Dendritic cell treated with granulocyte-macrophage colony-stimulating factor and Interleukin-4, amounts not matched to agents 40 ng/mL and 50 ng/mL, for 4 days (primary cell): ENCODE data around the gene CWC27.
A peak's percentile ranks its signal among the peaks of the same experiment; 100 is the strongest.

Experiments
- H3K27ac Mint-ChIP-seq: one replicate; pipeline ENCODE4 v1.8.0; 2022; ENCODE audit warnings: mild to moderate bottlenecking, mixed read lengths
- H3K27me3 Mint-ChIP-seq: one replicate; pipeline ENCODE4 v1.8.0; 2022; ENCODE audit warnings: mild to moderate bottlenecking, mixed read lengths
- H3K36me3 Mint-ChIP-seq: one replicate; pipeline ENCODE4 v1.8.0; 2022; ENCODE audit warnings: low read depth, mixed read lengths
- H3K4me1 Mint-ChIP-seq: one replicate; pipeline ENCODE4 v1.8.0; 2022; ENCODE audit warnings: low read depth, mixed read lengths
- H3K4me3 Mint-ChIP-seq: one replicate; pipeline ENCODE4 v1.8.0; 2022; ENCODE audit warnings: mild to moderate bottlenecking, moderate library complexity, mixed read lengths
- H3K9me3 Mint-ChIP-seq: one replicate; pipeline ENCODE4 v1.8.0; 2022; ENCODE audit warnings: mixed read lengths
- intact Hi-C: fragments of 100-400 bp; cut with micrococcal nuclease; formaldehyde crosslinking; loops from one replicate; pipeline ENCODE4 v1.15.0; 2022

Gene CWC27

GRCh38 chr5:64766941-64767340, 1.8 kb upstream of the CWC27 start:
- intact Hi-C loops: loop anchor here (5.0 kb wide), 1 partner anchor 270 kb away; no protein-coding TSS in a partner anchor
- Mint-ChIP-seq H3K4me3 (peak overlapping the region; percentile 59), H3K36me3 (peaks cover 39% of the 10 kb centered on the region), H3K4me1 (peaks cover 42% of the 10 kb centered on the region), H3K27ac (peak overlapping the region; percentile 14), H3K9me3 (no peaks in the 10 kb centered on the region), H3K27me3 (no peaks in the 10 kb centered on the region)

GRCh38 chr5:64767959-64768357, 772 bp upstream of the CWC27 start:
- intact Hi-C loops: loop anchor here (2.0 to 5.0 kb wide), 2 partner anchors 269 to 857 kb away; partner anchors contain the start of genes SHLD3, TRAPPC13 and TRIM23
- Mint-ChIP-seq H3K4me3 (peak overlapping the region; percentile 95), H3K27ac (peak overlapping the region; percentile 96)

GRCh38 chr5:64769855-64770254, 1.1 kb downstream of the CWC27 start:
- peaks cover 46% of the 10 kb centered on the region for H3K4me1 Mint-ChIP-seq
- intact Hi-C loops: loop anchor here (2.0 to 5.0 kb wide), 2 partner anchors 267 to 855 kb away; partner anchors contain the start of genes SHLD3, TRAPPC13 and TRIM23
- no peak overlapping the region for H3K4me3 Mint-ChIP-seq
- peak overlapping the region; percentile 96 for H3K27ac Mint-ChIP-seq
- H3K9me3 Mint-ChIP-seq: no peaks in the 10 kb centered on the region
- H3K27me3 Mint-ChIP-seq: no peaks in the 10 kb centered on the region
- peaks cover 21% of the 10 kb centered on the region for H3K36me3 Mint-ChIP-seq

More at GRCh38 chr5:64767959-64768357, 772 bp upstream of the CWC27 start:
- H3K36me3 Mint-ChIP-seq: peaks cover 38% of the 10 kb centered on the region
- H3K27me3 Mint-ChIP-seq: no peaks in the 10 kb centered on the region
- no peaks in the 10 kb centered on the region for H3K9me3 Mint-ChIP-seq
- H3K4me1 Mint-ChIP-seq: peaks cover 42% of the 10 kb centered on the region

GRCh38 chr5:64771736-64772135, 3.0 kb downstream of the CWC27 start:
- Mint-ChIP-seq H3K4me1 (peaks cover 50% of the 10 kb centered on the region), H3K4me3 (no peak overlapping the region), H3K27ac (no peak overlapping the region), H3K36me3 (peaks cover 28% of the 10 kb centered on the region), H3K9me3 (no peaks in the 10 kb centered on the region), H3K27me3 (no peaks in the 10 kb centered on the region)
- intact Hi-C loops: no loop called here

- H3K36me3 Mint-ChIP-seq: peaks cover 22% of the 10 kb centered on the region
- H3K27me3 Mint-ChIP-seq: no peaks in the 10 kb centered on the region
- no peak overlapping the region for H3K4me3 Mint-ChIP-seq
- H3K9me3 Mint-ChIP-seq: no peaks in the 10 kb centered on the region
- H3K27ac Mint-ChIP-seq: no peak overlapping the region
- intact Hi-C loops: no loop called here
- peaks cover 48% of the 10 kb centered on the region for H3K4me1 Mint-ChIP-seq
These were observed 4.8 kb downstream of the CWC27 start for GRCh38 chr5:64773533-64773932.

- peak overlapping the region; percentile 4 for H3K27ac Mint-ChIP-seq
- peaks cover 26% of the 10 kb centered on the region for H3K36me3 Mint-ChIP-seq
- no peak overlapping the region for H3K4me3 Mint-ChIP-seq
- peaks cover 32% of the 10 kb centered on the region for H3K4me1 Mint-ChIP-seq
- intact Hi-C loops: no loop called here
- no peaks in the 10 kb centered on the region for H3K27me3 Mint-ChIP-seq
- peaks cover 8% of the 10 kb centered on the region for H3K9me3 Mint-ChIP-seq
These were observed 6.6 kb downstream of the CWC27 start for GRCh38 chr5:64775291-64775690.

GRCh38 chr5:64784451-64785025, 15.8 kb downstream of the CWC27 start:
- Mint-ChIP-seq H3K27me3 (no peaks in the 10 kb centered on the region), H3K4me1 (peaks cover 7% of the 10 kb centered on the region), H3K27ac (no peak overlapping the region), H3K9me3 (peaks cover 13% of the 10 kb centered on the region), H3K36me3 (peaks cover 15% of the 10 kb centered on the region), H3K4me3 (no peak overlapping the region)
- intact Hi-C loops: loop anchor here (1.0 kb wide), 1 partner anchor 149 kb away; no protein-coding TSS in a partner anchor

- Mint-ChIP-seq H3K27me3 (no peaks in the 10 kb centered on the region), H3K27ac (peak overlapping the region; percentile 18), H3K4me1 (peaks cover 7% of the 10 kb centered on the region), H3K4me3 (no peak overlapping the region), H3K9me3 (peaks cover 7% of the 10 kb centered on the region), H3K36me3 (peaks cover 21% of the 10 kb centered on the region)
- intact Hi-C loops: no loop called here
These were observed 17.6 kb downstream of the CWC27 start for GRCh38 chr5:64786372-64786771.

GRCh38 chr5:64788156-64788555, 19.4 kb downstream of the CWC27 start:
- Mint-ChIP-seq H3K36me3 (peaks cover 33% of the 10 kb centered on the region), H3K4me1 (peaks cover 7% of the 10 kb centered on the region)

GRCh38 chr5:64789457-64789856, 20.7 kb downstream of the CWC27 start:
- peaks cover 7% of the 10 kb centered on the region for H3K9me3 Mint-ChIP-seq
- H3K36me3 Mint-ChIP-seq: peaks cover 33% of the 10 kb centered on the region
- H3K27me3 Mint-ChIP-seq: no peaks in the 10 kb centered on the region
- H3K27ac Mint-ChIP-seq: no peak overlapping the region
- H3K4me1 Mint-ChIP-seq: peaks cover 7% of the 10 kb centered on the region
- intact Hi-C loops: no loop called here
- no peak overlapping the region for H3K4me3 Mint-ChIP-seq

More at GRCh38 chr5:64788156-64788555, 19.4 kb downstream of the CWC27 start:
- Mint-ChIP-seq H3K27ac (no peak overlapping the region), H3K9me3 (peaks cover 7% of the 10 kb centered on the region), H3K4me3 (no peak overlapping the region), H3K27me3 (no peaks in the 10 kb centered on the region)
- intact Hi-C loops: no loop called here

- H3K27me3 Mint-ChIP-seq: no peaks in the 10 kb centered on the region
- no peak overlapping the region for H3K27ac Mint-ChIP-seq
- H3K9me3 Mint-ChIP-seq: peaks cover 7% of the 10 kb centered on the region
- H3K4me3 Mint-ChIP-seq: no peak overlapping the region
- intact Hi-C loops: no loop called here
- H3K36me3 Mint-ChIP-seq: peaks cover 33% of the 10 kb centered on the region
- peaks cover 7% of the 10 kb centered on the region for H3K4me1 Mint-ChIP-seq
These were observed 21.5 kb downstream of the CWC27 start for GRCh38 chr5:64790210-64790609.

GRCh38 chr5:64792469-64792868, 23.7 kb downstream of the CWC27 start:
- H3K4me3 Mint-ChIP-seq: no peak overlapping the region
- H3K9me3 Mint-ChIP-seq: no peaks in the 10 kb centered on the region
- H3K36me3 Mint-ChIP-seq: peaks cover 32% of the 10 kb centered on the region
- no peaks in the 10 kb centered on the region for H3K27me3 Mint-ChIP-seq
- H3K27ac Mint-ChIP-seq: no peak overlapping the region
- intact Hi-C loops: no loop called here
- no peaks in the 10 kb centered on the region for H3K4me1 Mint-ChIP-seq

GRCh38 chr5:64794053-64794770, 25.5 kb downstream of the CWC27 start:
- peaks cover 39% of the 10 kb centered on the region for H3K36me3 Mint-ChIP-seq
- no peak overlapping the region for H3K27ac Mint-ChIP-seq
- H3K4me1 Mint-ChIP-seq: no peaks in the 10 kb centered on the region
- intact Hi-C loops: no loop called here
- H3K4me3 Mint-ChIP-seq: no peak overlapping the region
- H3K9me3 Mint-ChIP-seq: no peaks in the 10 kb centered on the region
- no peaks in the 10 kb centered on the region for H3K27me3 Mint-ChIP-seq

GRCh38 chr5:64796301-64796700, 27.6 kb downstream of the CWC27 start:
- intact Hi-C loops: no loop called here
- Mint-ChIP-seq H3K4me3 (no peak overlapping the region), H3K4me1 (no peaks in the 10 kb centered on the region), H3K27ac (no peak overlapping the region), H3K36me3 (peaks cover 26% of the 10 kb centered on the region), H3K9me3 (no peaks in the 10 kb centered on the region), H3K27me3 (no peaks in the 10 kb centered on the region)
